Esophagus muscularis mucosa (tissue), 4 donors: Measurements from ENCODE around the gene EPB41L5. TPM values are rescaled to one million over a fixed set of nuclear protein-coding genes. Genes with fewer than 3 reads are reported as not detected.
A peak's percentile ranks its signal among the peaks of the same experiment; 100 is the strongest.

Experiments
- DNase-seq: peaks from one replicate; pipeline ENCODE4 v3.0.0-alpha.2; 2017; ENCODE audit errors: extremely low spot score
- H3K27ac ChIP-seq, 4 donors: fragments of 200-600 bp; sonication (generic); replicated peaks in 1 of 4; 1 replicate in 3 of 4; 2 replicates in 1 of 4; pipeline ENCODE4 v1.5.1; 2016 to 2019; ENCODE audit warnings: mild to moderate bottlenecking in 1 of 4
- H3K27me3 ChIP-seq, 4 donors: fragments of 200-600 bp; sonication (generic); one replicate each; pipeline versions ENCODE4 v1.5.1 to v1.6.0; 2016 to 2019
- H3K36me3 ChIP-seq, 4 donors: fragments of 200-600 bp; sonication (generic); one replicate each; pipeline ENCODE4 v1.5.1; 2016 to 2019
- H3K4me1 ChIP-seq, 4 donors: fragments of 200-600 bp; sonication (generic); one replicate each; pipeline ENCODE4 v1.5.1; 2016 to 2019
- H3K4me3 ChIP-seq, 4 donors: fragments of 200-600 bp; sonication (generic); 1 replicate in 2 of 4; 2 replicates in 2 of 4; pipeline ENCODE4 v1.5.1; 2016 to 2019; ENCODE audit warnings: mild to moderate bottlenecking in 4 of 4, moderate library complexity in 1 of 4
- H3K9me3 ChIP-seq, 4 donors: fragments of 200-600 bp; sonication (generic); 1 replicate in 3 of 4; 2 replicates in 1 of 4; pipeline ENCODE4 v1.5.1; 2016 to 2019
- CTCF ChIP-seq, 3 experiments: fragments of 200-600 bp in 2 of 3; fragments of 450-650 bp in 1 of 3; sonication (generic) in 2 of 3; IDR thresholded peaks; one replicate each; pipeline ENCODE4 v1.5.1; 2017 to 2019; ENCODE audit warnings: antibody characterized with exemption in 3 of 3, mild to moderate bottlenecking in 2 of 3, moderate library complexity in 1 of 3
- EP300 ChIP-seq: sonication (generic); formaldehyde crosslinking; IDR thresholded peaks from one replicate; pipeline ENCODE4 v1.6.1; 2017; ENCODE audit warnings: antibody characterized with exemption
- POLR2A ChIP-seq: fragments of 450-650 bp; IDR thresholded peaks from one replicate; pipeline ENCODE4 v1.6.1; 2017; ENCODE audit warnings: antibody characterized with exemption, moderate library complexity, mild to moderate bottlenecking, low read depth
- POLR2AphosphoS5 ChIP-seq, 2 donors: sonication (generic); formaldehyde crosslinking; IDR thresholded peaks; one replicate each; pipeline ENCODE4 v1.6.1; 2017; ENCODE audit warnings: antibody characterized with exemption in 2 of 2
- WGBS: methylation state at CpG from one replicate; pipeline ENCODE4 v1.1.5; 2018; 5-methylcytosine and 5-hydroxymethylcytosine counted together
- intact Hi-C: fragments of 100-400 bp; cut with DNase I; formaldehyde crosslinking; loops from one replicate; pipeline ENCODE4 v1.15.1; 2023
- total RNA-seq, 4 donors: library from RNA; depleted of rRNA; stranded (reverse); fragments of >200 nt; gene quantifications; one replicate each; pipeline versions ENCODE4 v1.1.0 to v1.2.1, GENCODE V29; 2016

EPB41L5 gene
- total RNA-seq = 10 to 100 TPM; 16.0 to 30.3 (median 21.6) TPM

GRCh38 chr2:120012771-120013596 lies at the start of gene EPB41L5:
Gene EPB41L5, plus strand, starts transcription at chr2:120013077. Its CDS starts 6,008 bp downstream, at chr2:120019085.
- intact Hi-C loops = loop anchor here (10.0 kb wide), 2 partner anchors 212 to 248 kb away; partner anchors contain the start of gene TMEM185B
- peak within 1 kb of the TSS; percentile 88 to 98 (median 95) for H3K4me3 ChIP-seq
- H3K27me3 ChIP-seq = no peaks in the 10 kb centered on the region
- TF ChIP-seq EP300 = no peak
- TF ChIP-seq POLR2AphosphoS5 (IDR thresholded peaks at IDR 0.05) = peak; percentile 62 to 67
- peak; percentile 40 for TF ChIP-seq POLR2A
- peak in 1 of 3 experiments; percentile 17 for TF ChIP-seq CTCF (IDR thresholded peaks at IDR 0.05)
- peak; percentile 95 for DNase-seq
- WGBS = 0% methylated on average over 22 of the region's 104 CpGs
- H3K9me3 ChIP-seq = no peaks in the 10 kb centered on the region
- no peaks in the 10 kb centered on the region for H3K36me3 ChIP-seq
- peak within 1 kb of the TSS; percentile 85 to 94 (median 93) for H3K27ac ChIP-seq
- H3K4me1 ChIP-seq = peaks cover 7 to 26% (median 20%) of the 10 kb centered on the region in 4 donors

- Histone ChIP-seq H3K4me1 (no peaks in the 10 kb centered on the region), H3K4me3 (no peak overlapping the region), H3K27ac (no peak overlapping the region), H3K27me3 (no peaks in the 10 kb centered on the region), H3K36me3 (peaks cover 0 to 10% (median 1%) of the 10 kb centered on the region in 4 donors), H3K9me3 (no peaks in the 10 kb centered on the region)
- TF ChIP-seq EP300 (no peak), POLR2A (no peak), CTCF (IDR thresholded peaks at IDR 0.05) (no peak), POLR2AphosphoS5 (IDR thresholded peaks at IDR 0.05) (no peak)
- DNase-seq = no peak
- intact Hi-C loops = no loop called here
Observed at GRCh38 chr2:119981896-119982295, 31.0 kb upstream of the EPB41L5 start.

GRCh38 chr2:119982506-119982905 lies 30.4 kb upstream of the EPB41L5 start:
- Histone ChIP-seq H3K27ac (no peak overlapping the region), H3K9me3 (no peaks in the 10 kb centered on the region), H3K4me1 (no peaks in the 10 kb centered on the region), H3K4me3 (no peak overlapping the region), H3K27me3 (no peaks in the 10 kb centered on the region), H3K36me3 (peaks cover 0 to 5% (median 0%) of the 10 kb centered on the region in 4 donors)
- intact Hi-C loops = no loop called here
- DNase-seq = no peak
- no peak for TF ChIP-seq EP300
- TF ChIP-seq CTCF (IDR thresholded peaks at IDR 0.05) = no peak
- TF ChIP-seq POLR2A = no peak
- no peak for TF ChIP-seq POLR2AphosphoS5 (IDR thresholded peaks at IDR 0.05)
- WGBS = 58% methylated on average over 2 of the region's 2 CpGs

- Histone ChIP-seq H3K4me3 (no peak overlapping the region), H3K4me1 (no peaks in the 10 kb centered on the region), H3K36me3 (no peaks in the 10 kb centered on the region), H3K27ac (no peak overlapping the region), H3K27me3 (no peaks in the 10 kb centered on the region), H3K9me3 (no peaks in the 10 kb centered on the region)
- TF ChIP-seq CTCF (IDR thresholded peaks at IDR 0.05) (no peak), EP300 (no peak), POLR2A (no peak), POLR2AphosphoS5 (IDR thresholded peaks at IDR 0.05) (no peak)
- no peak for DNase-seq
- intact Hi-C loops = no loop called here
- WGBS = 95% methylated on average over 3 of the region's 3 CpGs
Observed at GRCh38 chr2:119983108-119983507, 29.8 kb upstream of the EPB41L5 start.
